Measurements from ENCODE around the gene UBL4A.

GRCh38 chrX:154516656-154517100 lies 30.3 kb upstream of the UBL4A start:
- TF ChIP-seq CTCF (IDR thresholded peaks at IDR 0.05; ENCODE audit: low read depth, low read length), result no peak
- TF ChIP-seq, protein P1, sequence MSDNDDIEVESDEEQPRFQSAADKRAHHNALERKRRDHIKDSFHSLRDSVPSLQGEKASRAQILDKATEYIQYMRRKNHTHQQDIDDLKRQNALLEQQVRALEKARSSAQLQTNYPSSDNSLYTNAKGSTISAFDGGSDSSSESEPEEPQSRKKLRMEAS (IDR thresholded peaks at IDR 0.05; ENCODE audit: low read depth, low read length), result no peak
- TF ChIP-seq POLR2A (IDR thresholded peaks at IDR 0.05; ENCODE audit: extremely low read depth, insufficient read length), result no peak

Measured in NB4 (cell line).